ENCODE data around the gene EXOC3L4. TPM values are rescaled to one million over a fixed set of nuclear protein-coding genes. Genes with fewer than 3 reads are reported as not detected.

Gene EXOC3L4
- polyA plus RNA-seq, 3 donors: 1.7 to 4.5 (median 1.7) TPM

GRCh38 chr14:103135333-103136260 lies 41.1 kb downstream of the EXOC3L4 start:
- 85 to 88% (median 87%) methylated on average over 26 of the region's 26 CpGs for WGBS, 3 donors
- H3K27ac ChIP-seq (ENCODE audit: low read depth, low read length): no peak overlapping the region

GRCh38 chr14:103136388-103137271 lies 42.1 kb downstream of the EXOC3L4 start:
- no peak overlapping the region for H3K27ac ChIP-seq (ENCODE audit: low read depth, low read length)
- 58 to 76% (median 60%) methylated on average over 20 of the region's 20 CpGs for WGBS, 3 donors

GRCh38 chr14:103137689-103138300 lies 43.3 kb downstream of the EXOC3L4 start:
- H3K27ac ChIP-seq (ENCODE audit: low read depth, low read length): no peak overlapping the region
- 72 to 82% (median 80%) methylated on average over 15 to 22 of the region's 22 CpGs for WGBS, 3 donors

GRCh38 chr14:103138301-103139131 lies 44.0 kb downstream of the EXOC3L4 start:
- 22 to 48% (median 32%) methylated on average over 54 to 66 of the region's 66 CpGs for WGBS, 3 donors
- no peak overlapping the region for H3K27ac ChIP-seq (ENCODE audit: low read depth, low read length)

GRCh38 chr14:103139132-103140025 lies 44.9 kb downstream of the EXOC3L4 start:
- WGBS, 3 donors: 64 to 69% (median 67%) methylated on average over 29 of the region's 29 CpGs

GRCh38 chr14:103140316-103141109 lies 46.0 kb downstream of the EXOC3L4 start:
- WGBS, 3 donors: 42 to 56% (median 54%) methylated on average over 12 of the region's 12 CpGs
- no peak overlapping the region for H3K27ac ChIP-seq (ENCODE audit: low read depth, low read length)

More at GRCh38 chr14:103139132-103140025, 44.9 kb downstream of the EXOC3L4 start:
- H3K27ac ChIP-seq (ENCODE audit: low read depth, low read length): no peak overlapping the region

GRCh38 chr14:103141117-103141796 lies 46.7 kb downstream of the EXOC3L4 start:
- H3K27ac ChIP-seq (ENCODE audit: low read depth, low read length): no peak overlapping the region
- WGBS, 3 donors: 25 to 38% (median 37%) methylated on average over 8 of the region's 8 CpGs

GRCh38 chr14:103142026-103142425 lies 47.5 kb downstream of the EXOC3L4 start:
- H3K27ac ChIP-seq (ENCODE audit: low read depth, low read length): no peak overlapping the region
- 59 to 93% (median 92%) methylated on average over 4 of the region's 4 CpGs for WGBS, 3 donors

- 62 to 82% (median 65%) methylated on average over 5 of the region's 5 CpGs for WGBS, 3 donors
- no peak overlapping the region for H3K27ac ChIP-seq (ENCODE audit: low read depth, low read length)
Measured at GRCh38 chr14:103142721-103143302, 48.3 kb downstream of the EXOC3L4 start.

GRCh38 chr14:103143506-103143905 lies 49.0 kb downstream of the EXOC3L4 start:
- WGBS, 3 donors: 70 to 76% (median 75%) methylated on average over 6 of the region's 6 CpGs
- H3K27ac ChIP-seq (ENCODE audit: low read depth, low read length): no peak overlapping the region

- no peak overlapping the region for H3K27ac ChIP-seq (ENCODE audit: low read depth, low read length)
- 71% methylated on average over 4 of the region's 4 CpGs for WGBS, 3 donors
Measured at GRCh38 chr14:103144085-103144484, 49.6 kb downstream of the EXOC3L4 start.

GRCh38 chr14:103146141-103146709 lies 51.7 kb downstream of the EXOC3L4 start:
- H3K27ac ChIP-seq (ENCODE audit: low read depth, low read length): no peak overlapping the region
- 86 to 89% (median 89%) methylated on average over 19 of the region's 19 CpGs for WGBS, 3 donors

GRCh38 chr14:103149351-103150237 lies 55.1 kb downstream of the EXOC3L4 start:
- H3K27ac ChIP-seq (ENCODE audit: low read depth, low read length): no peak overlapping the region
- WGBS, 3 donors: 85 to 86% (median 86%) methylated on average over 10 of the region's 10 CpGs

GRCh38 chr14:103151270-103151945 lies 56.9 kb downstream of the EXOC3L4 start:
- H3K27ac ChIP-seq (ENCODE audit: low read depth, low read length): no peak overlapping the region
- WGBS, 3 donors: 68 to 81% (median 79%) methylated on average over 15 of the region's 15 CpGs
